PFSK-1 (cell line): ENCODE measurements around the gene ARHGAP21.

Source experiments
- FOXP2 ChIP-seq: optimal IDR thresholded peaks from 2 replicates; pipeline ENCODE3; 2011; ENCODE audit warnings: borderline replicate concordance, control low read depth, inconsistent platforms; ENCODE audit not compliant: insufficient read depth; ENCODE audit errors: extremely low read length, extremely low read depth
- POLR2AphosphoS5 ChIP-seq: IDR thresholded peaks from 2 replicates; pipeline ENCODE4 v1.6.1; 2012; ENCODE audit warnings: low read depth, mild to moderate bottlenecking, control low read depth, low read length, moderate library complexity
- REST ChIP-seq, 2 experiments: IDR thresholded peaks; 2 replicates each; pipeline versions ENCODE4 v1.6.1 to v1.8.0; 2011 to 2012; ENCODE audit warnings: low read depth in 2 of 2, low read length in 2 of 2, control low read depth in 1 of 2, inconsistent platforms in 1 of 2, mild to moderate bottlenecking in 1 of 2, moderate library complexity in 1 of 2; ENCODE audit not compliant: insufficient read depth in 1 of 2
- SIN3A ChIP-seq: IDR thresholded peaks from 2 replicates; pipeline ENCODE4 v1.6.1; 2012; ENCODE audit warnings: mild to moderate bottlenecking, low read length, moderate library complexity, borderline replicate concordance; ENCODE audit not compliant: insufficient read depth
- TAF1 ChIP-seq: IDR thresholded peaks from 2 replicates; pipeline ENCODE4 v1.6.1; 2012; ENCODE audit warnings: low read length, control low read depth, borderline replicate concordance; ENCODE audit not compliant: insufficient read depth

Gene ARHGAP21

DNA sequence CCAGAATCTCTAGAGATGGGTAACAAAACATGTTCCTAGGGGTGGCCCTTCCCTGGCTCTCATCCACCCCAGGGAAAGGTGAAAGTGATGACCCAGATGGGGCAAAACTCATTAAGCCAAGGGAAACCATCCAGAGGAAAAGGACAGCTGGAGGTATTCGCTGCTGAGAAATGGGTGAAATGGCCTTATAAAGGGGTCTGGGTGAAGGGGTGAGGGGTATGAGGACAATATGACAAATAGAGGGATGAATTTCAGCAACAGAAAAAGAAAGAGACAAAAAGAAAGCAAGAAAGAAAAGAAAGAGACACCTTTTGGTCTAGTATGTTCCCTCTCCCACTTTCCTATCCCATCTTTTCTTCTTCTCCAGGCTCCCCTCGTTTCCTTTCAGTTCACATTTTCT is 26.6 kb downstream of the ARHGAP21 start:
- TF ChIP-seq TAF1 (no peak), POLR2AphosphoS5 (no peak), FOXP2 (no peak), REST (IDR thresholded peaks at IDR 0.05; ENCODE audit: insufficient read depth in 1 of 2, low read depth in 2 of 2, low read length in 2 of 2) (no peak), SIN3A (no peak)

GRCh38 chr10:24695452-24695851 is 28.2 kb downstream of the ARHGAP21 start:
- TF ChIP-seq FOXP2 = no peak
- no peak for TF ChIP-seq SIN3A
- no peak for TF ChIP-seq TAF1

- TF ChIP-seq REST (IDR thresholded peaks at IDR 0.05; ENCODE audit: insufficient read depth in 1 of 2, low read depth in 2 of 2, low read length in 2 of 2) = no peak
- no peak for TF ChIP-seq SIN3A
- TF ChIP-seq POLR2AphosphoS5 = no peak
- TF ChIP-seq TAF1 = no peak
- no peak for TF ChIP-seq FOXP2
Observed at GRCh38 chr10:24694086-24694485, 29.6 kb downstream of the ARHGAP21 start.

- no peak for TF ChIP-seq POLR2AphosphoS5
- no peak for TF ChIP-seq REST (IDR thresholded peaks at IDR 0.05; ENCODE audit: insufficient read depth in 1 of 2, low read depth in 2 of 2, low read length in 2 of 2)
- TF ChIP-seq FOXP2 = no peak
- no peak for TF ChIP-seq SIN3A
- no peak for TF ChIP-seq TAF1
Observed at GRCh38 chr10:24690961-24691512, 32.6 kb downstream of the ARHGAP21 start.

DNA sequence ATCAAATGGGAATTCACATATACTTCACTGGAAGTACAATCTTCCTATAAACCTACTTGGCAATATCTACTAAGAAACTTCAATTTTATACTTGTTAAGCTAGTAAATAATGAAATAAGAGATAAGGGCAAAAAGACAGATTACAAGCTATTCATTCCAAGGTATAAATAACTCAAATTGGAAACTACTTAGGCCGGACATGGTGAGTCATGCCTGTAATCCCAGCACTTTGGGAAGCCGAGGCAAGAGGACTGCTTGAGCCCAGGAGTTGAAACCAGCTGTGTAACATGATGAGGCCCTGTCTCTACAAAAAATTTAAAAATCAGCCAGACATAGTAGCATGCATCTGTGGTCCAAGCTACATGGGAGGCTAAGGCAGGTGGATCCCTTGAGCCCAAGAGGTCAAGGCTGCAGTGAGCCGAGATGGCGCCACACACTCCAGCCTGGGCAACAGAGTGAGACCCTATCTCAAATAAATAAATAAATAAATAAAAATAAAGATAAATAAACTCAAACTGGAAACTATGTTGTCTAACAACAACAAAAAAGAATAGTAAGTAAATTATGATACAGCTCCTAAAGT is 37.6 kb downstream of the ARHGAP21 start:
- no peak for TF ChIP-seq REST (IDR thresholded peaks at IDR 0.05; ENCODE audit: insufficient read depth in 1 of 2, low read depth in 2 of 2, low read length in 2 of 2)
- TF ChIP-seq SIN3A = no peak
- TF ChIP-seq FOXP2 = no peak
- no peak for TF ChIP-seq POLR2AphosphoS5
- TF ChIP-seq TAF1 = no peak
